Osteoblast (primary cell): ENCODE data around the gene PRKAR2B. TPM values are rescaled to one million over a fixed set of nuclear protein-coding genes. Genes with fewer than 3 reads are reported as not detected.

ENCODE experiments used
- DNase-seq: peaks from one replicate; pipeline ENCODE4 v3.0.0; 2011; ENCODE audit warnings: low spot score, mixed read lengths; ENCODE audit not compliant: insufficient read length; ENCODE audit errors: missing footprints
- H2AFZ ChIP-seq: 2 replicates; pipeline ENCODE4 v1.6.0; 2011; ENCODE audit warnings: mild to moderate bottlenecking, low read length
- H3K27ac ChIP-seq: 2 replicates; pipeline ENCODE4 v1.5.1; 2011; ENCODE audit warnings: mild to moderate bottlenecking, low read depth, low read length, moderate library complexity
- H3K27me3 ChIP-seq: 2 replicates; pipeline ENCODE4 v1.6.0; 2012; ENCODE audit warnings: mild to moderate bottlenecking, control low read depth, inconsistent platforms, low read length, moderate library complexity; ENCODE audit not compliant: insufficient read depth
- H3K36me3 ChIP-seq: 2 replicates; pipeline ENCODE4 v1.5.1; 2011; ENCODE audit warnings: mild to moderate bottlenecking, low read length, control low read depth, moderate library complexity; ENCODE audit not compliant: insufficient read depth
- H3K4me1 ChIP-seq: 2 replicates; pipeline ENCODE4 v1.5.1; 2011; ENCODE audit warnings: mild to moderate bottlenecking, low read length, control low read depth, moderate library complexity; ENCODE audit not compliant: insufficient read depth
- H3K4me2 ChIP-seq: 2 replicates; pipeline ENCODE4 v1.6.0; 2011; ENCODE audit warnings: mild to moderate bottlenecking, low read length; ENCODE audit not compliant: insufficient read depth
- H3K4me3 ChIP-seq: fragments of 200-600 bp; sonication (generic); 3 replicates; pipeline ENCODE4 v1.5.1; 2012; ENCODE audit warnings: mild to moderate bottlenecking, low read length, inconsistent platforms; ENCODE audit not compliant: insufficient read depth
- H3K79me2 ChIP-seq: 2 replicates; pipeline ENCODE4 v1.6.0; 2012; ENCODE audit warnings: mild to moderate bottlenecking, low read length, control low read depth, inconsistent platforms; ENCODE audit not compliant: insufficient read depth
- H3K9me3 ChIP-seq: 2 replicates; pipeline ENCODE4 v1.5.1; 2011; ENCODE audit warnings: low read depth, low read length, control low read depth
- H4K20me1 ChIP-seq: 2 replicates; pipeline ENCODE4 v1.6.0; 2012; ENCODE audit warnings: mild to moderate bottlenecking, low read length, control low read depth; ENCODE audit not compliant: insufficient read depth
- CTCF ChIP-seq: IDR thresholded peaks from 2 replicates; pipeline ENCODE4 v1.5.1; 2011; ENCODE audit warnings: mild to moderate bottlenecking, low read depth, low read length, moderate library complexity; ENCODE audit errors: extremely low read depth
- total RNA-seq: library from RNA; depleted of rRNA; stranded (reverse); fragments of >200 nt; gene quantifications from 2 replicates; pipeline ENCODE4 v1.2.3, GENCODE V29; 2012

The PRKAR2B gene
- total RNA-seq, 1 donor, result 2.5 TPM

GRCh38 chr7:107001490-107001889 is 43.0 kb upstream of the PRKAR2B start:
- H3K36me3 ChIP-seq, result no peaks in the 10 kb centered on the region
- H3K27me3 ChIP-seq, result no peaks in the 10 kb centered on the region
- H3K79me2 ChIP-seq, result no peaks in the 10 kb centered on the region
- no peaks in the 10 kb centered on the region for H3K4me1 ChIP-seq
- no peak for DNase-seq
- H3K27ac ChIP-seq, result no peak overlapping the region
- no peak overlapping the region for H3K4me3 ChIP-seq
- no peaks in the 10 kb centered on the region for H4K20me1 ChIP-seq
- TF ChIP-seq CTCF, result no peak
- no peak overlapping the region for H3K4me2 ChIP-seq
- no peaks in the 10 kb centered on the region for H3K9me3 ChIP-seq
- no peak overlapping the region for H2AFZ ChIP-seq

GRCh38 chr7:107002126-107002525 is 42.4 kb upstream of the PRKAR2B start:
- H3K79me2 ChIP-seq, result no peaks in the 10 kb centered on the region
- H4K20me1 ChIP-seq, result no peaks in the 10 kb centered on the region
- H3K9me3 ChIP-seq, result no peaks in the 10 kb centered on the region
- TF ChIP-seq CTCF, result no peak
- no peak overlapping the region for H3K4me3 ChIP-seq
- no peaks in the 10 kb centered on the region for H3K36me3 ChIP-seq
- H3K27ac ChIP-seq, result no peak overlapping the region
- no peaks in the 10 kb centered on the region for H3K27me3 ChIP-seq
- no peak overlapping the region for H2AFZ ChIP-seq
- no peak overlapping the region for H3K4me2 ChIP-seq
- no peak for DNase-seq
- no peaks in the 10 kb centered on the region for H3K4me1 ChIP-seq

GRCh38 chr7:107002529-107002998 is 41.9 kb upstream of the PRKAR2B start:
- no peak for TF ChIP-seq CTCF
- Histone ChIP-seq H3K4me3 (no peak overlapping the region), H3K9me3 (no peaks in the 10 kb centered on the region), H2AFZ (no peak overlapping the region), H3K36me3 (no peaks in the 10 kb centered on the region), H3K4me2 (no peak overlapping the region), H3K4me1 (no peaks in the 10 kb centered on the region), H3K27ac (no peak overlapping the region), H4K20me1 (no peaks in the 10 kb centered on the region), H3K79me2 (no peaks in the 10 kb centered on the region), H3K27me3 (no peaks in the 10 kb centered on the region)
- no peak for DNase-seq

- Histone ChIP-seq H4K20me1 (no peaks in the 10 kb centered on the region), H3K4me2 (no peak overlapping the region), H3K79me2 (no peaks in the 10 kb centered on the region), H3K4me3 (no peak overlapping the region), H2AFZ (no peak overlapping the region), H3K36me3 (no peaks in the 10 kb centered on the region), H3K27me3 (no peaks in the 10 kb centered on the region), H3K9me3 (no peaks in the 10 kb centered on the region), H3K27ac (no peak overlapping the region), H3K4me1 (no peaks in the 10 kb centered on the region)
- DNase-seq, result no peak
- TF ChIP-seq CTCF, result no peak
Observed at GRCh38 chr7:107007007-107007891, 37.3 kb upstream of the PRKAR2B start.
